SK-N-MC (cell line): ENCODE results near the gene AMOTL2.

ENCODE experiments used
- DNase-seq: peaks from one replicate; pipeline ENCODE4 v3.0.0-alpha.2; 2011; ENCODE audit warnings: low read depth, low spot score
- H3K27ac ChIP-seq: fragments of 200-600 bp; sonication (generic); 2 replicates; pipeline ENCODE4 v1.5.1; 2016; ENCODE audit warnings: mixed run types
- H3K36me3 ChIP-seq: fragments of 200-600 bp; sonication (generic); 2 replicates; pipeline ENCODE4 v1.6.1; 2017; ENCODE audit warnings: antibody characterized with exemption, low read length, mixed read lengths; ENCODE audit not compliant: insufficient read depth
- H3K4me3 ChIP-seq: fragments of 200-600 bp; sonication (generic); 2 replicates; pipeline ENCODE4 v1.5.1; 2016
- H3K9ac ChIP-seq: fragments of 200-600 bp; sonication (generic); 2 replicates; pipeline ENCODE4 v1.8.0; 2017; ENCODE audit warnings: mixed run types, mixed read lengths; ENCODE audit not compliant: insufficient read length
- H3K9me3 ChIP-seq: fragments of 200-600 bp; sonication (generic); 2 replicates; pipeline ENCODE4 v1.6.1; 2017; ENCODE audit warnings: low read depth, mild to moderate bottlenecking, antibody characterized with exemption, low read length, moderate library complexity, mixed read lengths
- EZH2 ChIP-seq: fragments of 200-600 bp; sonication (generic); IDR thresholded peaks from one replicate; pipeline ENCODE4 v1.6.1; 2017; ENCODE audit warnings: antibody characterized with exemption
- FOXP2 ChIP-seq: optimal IDR thresholded peaks from 2 replicates; pipeline ENCODE3; 2011; ENCODE audit warnings: mild to moderate bottlenecking, moderate library complexity; ENCODE audit not compliant: insufficient read depth; ENCODE audit errors: extremely low read length, control extremely low read depth
- POLR2AphosphoS5 ChIP-seq: IDR thresholded peaks from 2 replicates; pipeline ENCODE4 v1.6.1; 2012; ENCODE audit warnings: mild to moderate bottlenecking, low read depth, low read length, borderline replicate concordance

AMOTL2 gene

GRCh38 chr3:134375582-134376384, 1.5 kb upstream of the AMOTL2 start:
- H3K27ac ChIP-seq: no peak overlapping the region
- peaks cover 14% of the 10 kb centered on the region for H3K36me3 ChIP-seq
- TF ChIP-seq EZH2: no peak
- TF ChIP-seq FOXP2: no peak
- no peak for TF ChIP-seq POLR2AphosphoS5
- no peak overlapping the region for H3K4me3 ChIP-seq
- no peak for DNase-seq
- H3K9ac ChIP-seq: no peak overlapping the region
- H3K9me3 ChIP-seq: no peaks in the 10 kb centered on the region

GRCh38 chr3:134374791-134375581, 739 bp upstream of the AMOTL2 start:
- H3K27ac ChIP-seq: no peak overlapping the region
- peak overlapping the region; percentile 94 for H3K4me3 ChIP-seq
- H3K36me3 ChIP-seq: peaks cover 21% of the 10 kb centered on the region
- DNase-seq: no peak
- H3K9me3 ChIP-seq: no peaks in the 10 kb centered on the region
- TF ChIP-seq FOXP2 (no peak), EZH2 (no peak), POLR2AphosphoS5 (no peak)
- peak overlapping the region; percentile 98 for H3K9ac ChIP-seq

GRCh38 chr3:134373271-134374104, 759 bp downstream of the AMOTL2 start:
- Histone ChIP-seq H3K4me3 (peak overlapping the region; percentile 94), H3K36me3 (peaks cover 36% of the 10 kb centered on the region), H3K9ac (peak overlapping the region; percentile 98), H3K9me3 (no peaks in the 10 kb centered on the region), H3K27ac (peak overlapping the region; percentile 92)
- TF ChIP-seq POLR2AphosphoS5 (peak; percentile 36; the same call in 1 of the 2 replicates), FOXP2 (no peak)
- DNase-seq: no peak

- no peaks in the 10 kb centered on the region for H3K9me3 ChIP-seq
- peak overlapping the region; percentile 94 for H3K4me3 ChIP-seq
- H3K36me3 ChIP-seq: peaks cover 44% of the 10 kb centered on the region
- H3K27ac ChIP-seq: peak overlapping the region; percentile 92; the same call in 1 of the 2 replicates
- peak overlapping the region; percentile 98 for H3K9ac ChIP-seq
- no peak for DNase-seq
- no peak for TF ChIP-seq EZH2
- TF ChIP-seq POLR2AphosphoS5: no peak
- no peak for TF ChIP-seq FOXP2
Observed at GRCh38 chr3:134372396-134373270, 1.6 kb downstream of the AMOTL2 start.

GRCh38 chr3:134371542-134372324, 2.5 kb downstream of the AMOTL2 start:
- peaks cover 53% of the 10 kb centered on the region for H3K36me3 ChIP-seq
- no peaks in the 10 kb centered on the region for H3K9me3 ChIP-seq
- H3K27ac ChIP-seq: peak overlapping the region; percentile 80; the same call in 1 of the 2 replicates
- TF ChIP-seq POLR2AphosphoS5 (no peak), FOXP2 (no peak), EZH2 (no peak)
- no peak for DNase-seq
- peak overlapping the region; percentile 94 for H3K4me3 ChIP-seq
- H3K9ac ChIP-seq: peak overlapping the region; percentile 18

GRCh38 chr3:134370611-134371531, 3.4 kb downstream of the AMOTL2 start:
- peaks cover 61% of the 10 kb centered on the region for H3K36me3 ChIP-seq
- H3K27ac ChIP-seq: peak overlapping the region; percentile 80
- TF ChIP-seq FOXP2 (no peak), POLR2AphosphoS5 (0 out of 2 replicates have a peak, but pooled peaks have one; percentile 13)
- DNase-seq: no peak
- H3K9me3 ChIP-seq: no peaks in the 10 kb centered on the region
- peak overlapping the region; percentile 94 for H3K4me3 ChIP-seq
- H3K9ac ChIP-seq: peak overlapping the region; percentile 40
